Mesenchymal stem cell (in vitro differentiated cells and primary cell): ENCODE data around the gene RRP8.

Experiments
- DNase-seq: peaks from one replicate; pipeline ENCODE4 v3.0.0-alpha.2; 2013
- H2AFZ ChIP-seq: one replicate; pipeline ENCODE4 v1.6.1; 2013; ENCODE audit warnings: low read depth, mild to moderate bottlenecking, control low read depth, inconsistent platforms, low read length, moderate library complexity
- H2AK5ac ChIP-seq: 2 replicates; pipeline ENCODE4 v1.6.1; 2013; ENCODE audit warnings: low read length, moderate library complexity, mild to moderate bottlenecking, inconsistent platforms; ENCODE audit not compliant: severe bottlenecking
- H2BK120ac ChIP-seq: one replicate; pipeline ENCODE4 v1.6.1; 2013; ENCODE audit warnings: low read depth, mild to moderate bottlenecking, inconsistent platforms, low read length, moderate library complexity
- H2BK12ac ChIP-seq, 2 experiments: one replicate each; pipeline ENCODE4 v1.6.1; 2013; ENCODE audit warnings: inconsistent platforms in 2 of 2, low read length in 2 of 2, mild to moderate bottlenecking in 2 of 2, moderate library complexity in 2 of 2, control low read depth in 1 of 2
- H2BK15ac ChIP-seq: one replicate; pipeline ENCODE4 v1.6.1; 2013; ENCODE audit warnings: mild to moderate bottlenecking, low read depth, inconsistent platforms; ENCODE audit not compliant: poor library complexity, severe bottlenecking
- H2BK5ac ChIP-seq: 2 replicates; pipeline ENCODE4 v1.6.1; 2013; ENCODE audit warnings: low read depth, mild to moderate bottlenecking, low read length, control low read depth, inconsistent platforms; ENCODE audit not compliant: poor library complexity, severe bottlenecking
- H3K14ac ChIP-seq, 2 experiments: one replicate each; pipeline ENCODE4 v1.6.1; 2013; ENCODE audit warnings: inconsistent platforms in 2 of 2, low read length in 2 of 2, control low read depth in 1 of 2, mild to moderate bottlenecking in 1 of 2, moderate library complexity in 1 of 2
- H3K18ac ChIP-seq, 2 experiments: one replicate each; pipeline ENCODE4 v1.6.1; 2013; ENCODE audit warnings: inconsistent platforms in 2 of 2, low read length in 2 of 2, control low read depth in 1 of 2, low read depth in 1 of 2, mild to moderate bottlenecking in 1 of 2
- H3K23ac ChIP-seq, 2 experiments: one replicate each; pipeline ENCODE4 v1.6.1; 2013; ENCODE audit warnings: inconsistent platforms in 2 of 2, low read length in 2 of 2, mild to moderate bottlenecking in 2 of 2, moderate library complexity in 2 of 2, control low read depth in 1 of 2
- H3K27ac ChIP-seq: 2 replicates; pipeline ENCODE4 v1.5.1; 2013; ENCODE audit warnings: mild to moderate bottlenecking, moderate library complexity, low read length, control low read depth, inconsistent platforms; ENCODE audit not compliant: poor library complexity, severe bottlenecking
- H3K27me3 ChIP-seq, 2 experiments: 2 replicates each; pipeline versions ENCODE4 v1.6.1 to v1.7.0; 2013; ENCODE audit warnings: low read length in 2 of 2, mild to moderate bottlenecking in 2 of 2, moderate library complexity in 2 of 2, control low read depth in 1 of 2, inconsistent platforms in 1 of 2; ENCODE audit not compliant: control insufficient read depth in 1 of 2, insufficient read depth in 1 of 2
- H3K36me3 ChIP-seq, 2 experiments: 2 replicates each; pipeline versions ENCODE4 v1.6.1 to v1.7.0; 2013; ENCODE audit warnings: low read length in 2 of 2, control low read depth in 1 of 2, inconsistent platforms in 1 of 2, low read depth in 1 of 2, mild to moderate bottlenecking in 1 of 2; ENCODE audit not compliant: insufficient read depth in 2 of 2, control insufficient read depth in 1 of 2
- H3K4ac ChIP-seq, 2 experiments: one replicate each; pipeline ENCODE4 v1.6.1; 2013; ENCODE audit warnings: inconsistent platforms in 2 of 2, low read length in 2 of 2, mild to moderate bottlenecking in 2 of 2, moderate library complexity in 2 of 2, control low read depth in 1 of 2, low read depth in 1 of 2
- H3K4me1 ChIP-seq: 2 replicates; pipeline ENCODE4 v1.6.1; 2013; ENCODE audit warnings: low read depth, low read length, control low read depth; ENCODE audit not compliant: control insufficient read depth, insufficient read depth
- H3K4me2 ChIP-seq: 2 replicates; pipeline ENCODE4 v1.6.1; 2013; ENCODE audit warnings: low read length, mild to moderate bottlenecking, inconsistent platforms; ENCODE audit not compliant: poor library complexity, severe bottlenecking
- H3K4me3 ChIP-seq, 2 experiments: 2 replicates each; pipeline versions ENCODE4 v1.5.1 to v1.7.0; 2013; ENCODE audit warnings: low read length in 2 of 2, mild to moderate bottlenecking in 2 of 2, control low read depth in 1 of 2, low read depth in 1 of 2; ENCODE audit not compliant: insufficient read depth in 1 of 2
- H3K79me1 ChIP-seq: replicated peaks from 2 replicates; pipeline ENCODE4 v1.6.1; 2013; ENCODE audit warnings: mild to moderate bottlenecking, control low read depth, low read length, inconsistent platforms; ENCODE audit not compliant: poor library complexity, severe bottlenecking
- H3K9ac ChIP-seq: 2 replicates; pipeline ENCODE4 v1.7.0; 2013; ENCODE audit warnings: mild to moderate bottlenecking, low read length, moderate library complexity
- H3K9me3 ChIP-seq: 2 replicates; pipeline ENCODE4 v1.7.0; 2013; ENCODE audit warnings: mild to moderate bottlenecking, low read length; ENCODE audit not compliant: control insufficient read depth
- H4K8ac ChIP-seq: one replicate; pipeline ENCODE4 v1.6.1; 2013; ENCODE audit warnings: inconsistent platforms, mild to moderate bottlenecking, low read length, moderate library complexity
- H4K91ac ChIP-seq: one replicate; pipeline ENCODE4 v1.6.1; 2013; ENCODE audit warnings: mild to moderate bottlenecking, low read length, inconsistent platforms
- WGBS: methylation state at CpG from one replicate; pipeline ENCODE4 v1.1.7; 2013; ENCODE audit warnings: mixed read lengths; 5-methylcytosine and 5-hydroxymethylcytosine counted together

RRP8 gene

DNA sequence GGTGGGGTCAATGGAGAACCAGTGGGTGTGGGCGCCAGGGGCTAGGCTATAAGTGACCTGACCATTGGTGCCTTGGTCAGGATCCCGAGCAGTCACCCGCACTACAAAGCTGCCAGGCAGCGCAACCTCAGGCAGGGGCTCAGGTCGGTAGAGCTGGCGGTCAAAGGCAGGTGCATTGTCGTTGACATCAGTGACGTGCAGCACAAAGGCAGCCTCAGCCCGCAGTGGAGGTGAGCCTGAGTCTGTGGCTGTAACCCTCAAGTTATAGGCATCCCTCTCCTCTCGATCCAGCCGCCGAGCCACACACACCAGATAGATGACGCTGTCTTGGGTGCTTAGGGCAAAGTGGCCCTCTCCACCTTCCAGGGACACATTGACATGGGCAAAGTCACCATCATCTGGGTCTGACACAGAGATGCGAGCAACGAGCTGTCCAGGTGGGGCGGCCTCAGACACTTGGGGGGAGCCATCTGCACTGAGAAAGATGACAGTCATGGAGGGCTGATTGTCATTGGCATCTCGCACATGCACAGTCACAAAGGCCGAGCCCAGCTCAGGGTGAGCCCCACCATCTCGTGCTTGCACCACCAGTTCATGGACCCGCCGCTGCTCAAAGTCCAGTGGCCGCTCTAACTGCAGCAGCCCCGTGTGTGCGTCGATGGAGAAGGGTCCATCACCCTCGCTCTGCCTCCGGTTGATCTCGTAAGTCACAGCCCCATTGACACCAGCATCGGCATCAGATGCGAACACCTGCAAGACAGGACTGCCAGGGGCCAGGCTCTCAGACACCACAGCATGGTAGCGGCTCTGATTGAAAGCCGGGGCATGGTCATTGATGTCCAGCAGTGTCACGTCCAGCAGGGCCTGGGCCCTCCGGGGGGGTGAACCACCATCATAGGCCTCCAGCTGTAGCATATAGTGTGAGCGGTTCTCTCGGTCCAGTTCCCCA lies 36.9 kb upstream of the RRP8 start:
- Histone ChIP-seq H3K4me3 (no peak overlapping the region), H3K27me3 (peaks cover 3 to 33% of the 10 kb centered on the region in 2 experiments), H2BK15ac (no peak overlapping the region), H4K91ac (peak overlapping the region; percentile 10), H3K4me1 (peaks cover 7% of the 10 kb centered on the region), H3K4me2 (no peak overlapping the region), H3K36me3 (peaks cover 0 to 17% of the 10 kb centered on the region in 2 experiments), H4K8ac (no peak overlapping the region), H3K18ac (no peak overlapping the region), H3K9ac (no peak overlapping the region), H3K4ac (no peak overlapping the region), H3K27ac (no peak overlapping the region), H2BK120ac (no peak overlapping the region), H2BK5ac (no peak overlapping the region), H3K9me3 (peaks cover 5% of the 10 kb centered on the region), H2AFZ (no peak overlapping the region), H3K79me1 (no peaks in the 10 kb centered on the region), H2AK5ac (no peak overlapping the region), H3K14ac (no peak overlapping the region), H3K23ac (no peak overlapping the region), H2BK12ac (no peak overlapping the region)
- WGBS, result 96% methylated on average over 36 of the region's 36 CpGs
- no peak for DNase-seq

DNA sequence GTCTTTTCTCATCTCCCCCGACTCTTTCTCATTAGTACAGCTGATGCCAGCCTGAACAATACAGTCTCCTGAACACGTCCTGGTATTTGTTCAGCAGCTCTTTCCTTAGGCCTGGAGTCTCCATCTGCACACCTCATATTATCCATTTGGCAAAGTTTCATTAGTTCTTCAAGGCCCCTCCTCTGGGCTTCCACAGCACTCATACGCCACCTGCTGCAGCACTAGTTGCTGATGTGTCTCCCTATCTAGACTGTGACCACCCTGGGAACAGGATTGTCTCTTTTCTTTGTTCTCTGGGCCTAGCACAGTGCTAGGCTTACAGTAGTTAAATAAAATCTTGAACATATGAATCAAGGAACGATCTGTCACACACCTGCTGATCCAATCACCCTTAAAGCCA lies 35.0 kb upstream of the RRP8 start:
- Histone ChIP-seq H2BK120ac (no peak overlapping the region), H3K36me3 (peaks cover 0 to 20% of the 10 kb centered on the region in 2 experiments), H3K4ac (peak overlapping the region in 1 of 2 experiments; percentile 81), H3K4me1 (peaks cover 7% of the 10 kb centered on the region), H4K91ac (no peak overlapping the region), H3K9me3 (no peaks in the 10 kb centered on the region), H2BK5ac (no peak overlapping the region), H3K27ac (no peak overlapping the region), H3K23ac (no peak overlapping the region), H3K79me1 (no peaks in the 10 kb centered on the region), H3K4me3 (no peak overlapping the region), H4K8ac (no peak overlapping the region), H2AFZ (no peak overlapping the region), H3K4me2 (no peak overlapping the region), H2BK15ac (no peak overlapping the region), H3K18ac (peak overlapping the region; percentile 55 to 79), H2AK5ac (no peak overlapping the region), H3K9ac (no peak overlapping the region), H2BK12ac (peak overlapping the region in 1 of 2 experiments; percentile 68), H3K27me3 (peaks cover 0 to 14% of the 10 kb centered on the region in 2 experiments), H3K14ac (no peak overlapping the region)
- 87% methylated on average over 4 of the region's 4 CpGs for WGBS
- DNase-seq, result no peak

DNA sequence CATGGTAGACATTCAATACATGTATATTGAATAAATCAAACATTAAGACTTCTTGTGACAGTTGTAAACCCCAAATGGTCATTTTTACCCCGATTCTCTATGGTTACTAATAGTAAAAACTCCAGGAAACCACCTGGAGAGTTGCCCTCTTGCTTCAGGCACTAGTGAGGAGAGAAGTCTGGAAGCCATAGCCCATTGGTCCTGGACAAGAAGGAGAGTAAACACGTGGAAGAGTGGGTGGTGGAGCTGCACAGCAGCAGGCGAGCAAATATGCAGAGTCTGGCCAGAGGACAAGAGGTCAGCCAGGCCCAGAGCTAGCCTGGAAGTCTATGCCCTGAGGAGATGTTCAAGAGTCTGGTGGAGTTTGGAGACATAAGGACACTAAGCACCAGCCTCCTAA lies 34.5 kb upstream of the RRP8 start:
- Histone ChIP-seq H3K79me1 (no peaks in the 10 kb centered on the region), H3K27ac (no peak overlapping the region), H3K18ac (peak overlapping the region in 1 of 2 experiments; percentile 79), H2BK120ac (no peak overlapping the region), H4K8ac (no peak overlapping the region), H3K4me1 (peaks cover 7% of the 10 kb centered on the region), H2BK15ac (no peak overlapping the region), H3K23ac (no peak overlapping the region), H2BK5ac (no peak overlapping the region), H3K4me2 (no peak overlapping the region), H3K4ac (peak overlapping the region in 1 of 2 experiments; percentile 3), H3K14ac (no peak overlapping the region), H3K36me3 (peaks cover 0 to 20% of the 10 kb centered on the region in 2 experiments), H3K9me3 (no peaks in the 10 kb centered on the region), H4K91ac (no peak overlapping the region), H2AFZ (no peak overlapping the region), H3K4me3 (no peak overlapping the region), H2AK5ac (no peak overlapping the region), H3K9ac (no peak overlapping the region), H2BK12ac (no peak overlapping the region), H3K27me3 (peaks cover 0 to 8% of the 10 kb centered on the region in 2 experiments)
- peak; percentile 69 for DNase-seq
- WGBS, result 30% methylated on average over 3 of the region's 3 CpGs

DNA sequence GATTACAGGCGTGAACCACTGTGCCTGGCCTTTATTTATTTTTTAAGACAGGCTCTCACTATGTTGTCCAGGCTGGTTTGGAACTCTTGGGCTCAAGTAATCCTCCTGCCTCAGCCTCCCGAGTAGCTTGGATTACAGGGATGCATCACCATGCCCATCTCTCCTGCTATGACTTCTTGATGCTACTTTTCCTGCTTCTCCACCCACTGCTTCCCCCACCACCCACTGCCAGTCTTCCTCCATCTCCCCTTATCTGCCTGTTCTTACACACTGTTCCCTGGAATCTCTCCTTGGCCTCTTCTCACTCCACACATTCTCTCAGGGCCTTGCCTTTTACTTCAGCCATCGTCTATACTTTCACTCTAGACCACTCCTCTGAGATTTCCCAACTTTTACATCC lies 33.1 kb upstream of the RRP8 start:
- H3K4me1 ChIP-seq, result peaks cover 7% of the 10 kb centered on the region

More for the DNA sequence above, 33.1 kb upstream of the RRP8 start:
- Histone ChIP-seq H3K4me3 (no peak overlapping the region), H4K8ac (peak overlapping the region; percentile 97), H3K9me3 (no peaks in the 10 kb centered on the region), H3K79me1 (no peaks in the 10 kb centered on the region), H2BK5ac (no peak overlapping the region), H2AFZ (no peak overlapping the region), H3K4ac (peak overlapping the region; percentile 85 to 92), H3K14ac (peak overlapping the region in 1 of 2 experiments; percentile 55), H2BK120ac (peak overlapping the region; percentile 82), H3K18ac (peak overlapping the region; percentile 82 to 86), H3K23ac (no peak overlapping the region), H3K27ac (no peak overlapping the region), H3K9ac (no peak overlapping the region), H2BK15ac (peak overlapping the region; percentile 54), H4K91ac (peak overlapping the region; percentile 87), H3K4me2 (no peak overlapping the region), H3K27me3 (no peaks in the 10 kb centered on the region), H3K36me3 (peaks cover 0 to 34% of the 10 kb centered on the region in 2 experiments), H2BK12ac (peak overlapping the region; percentile 69 to 95), H2AK5ac (no peak overlapping the region)
- no peak for DNase-seq
- 81% methylated on average over 3 of the region's 3 CpGs for WGBS
